Activated naive CD8-positive, alpha-beta T cell treated with anti-CD3 and anti-CD28 coated beads, Interleukin-2, amount 10 ng/mL, durations not matched to agents 7 days and 5 days (primary cell): ENCODE measurements around the gene TP53RK. TPM values are rescaled to one million over a fixed set of nuclear protein-coding genes. Genes with fewer than 3 reads are reported as not detected.

Experiments used
- ATAC-seq: fragments of 150-1000 bp; cut with Tn5 transposase; one replicate; pipeline ENCODE4 v1.10.0; 2021; ENCODE audit warnings: low read depth, moderate library complexity
- POLR2A ChIA-PET: fragments of 350-600 bp; sonication (Branson Sonifier 250); formaldehyde crosslinking; loops from one replicate; lab custom pipeline; 2021; ENCODE audit warnings: antibody characterized with exemption; lab: Charles Lee
- DNase-seq: peaks from one replicate; pipeline ENCODE4 v3.0.0; 2021
- H3K27ac Mint-ChIP-seq: one replicate; pipeline ENCODE4 v1.8.0; 2022; ENCODE audit warnings: mild to moderate bottlenecking, mixed read lengths
- H3K27me3 Mint-ChIP-seq: one replicate; pipeline ENCODE4 v1.8.0; 2022; ENCODE audit warnings: mild to moderate bottlenecking, moderate library complexity, mixed read lengths
- H3K36me3 Mint-ChIP-seq: one replicate; pipeline ENCODE4 v1.8.0; 2021; ENCODE audit warnings: mild to moderate bottlenecking, mixed read lengths
- H3K4me1 Mint-ChIP-seq: one replicate; pipeline ENCODE4 v1.8.0; 2021; ENCODE audit warnings: mixed read lengths
- H3K4me3 Mint-ChIP-seq: one replicate; pipeline ENCODE4 v1.8.0; 2022; ENCODE audit warnings: mild to moderate bottlenecking, moderate library complexity, mixed read lengths
- H3K9me3 Mint-ChIP-seq: one replicate; pipeline ENCODE4 v1.8.0; 2021; ENCODE audit warnings: mixed read lengths
- total RNA-seq, 2 experiments: library from RNA; stranded (reverse); gene quantifications; one replicate each; pipeline ENCODE4 v1.2.3, GENCODE V29; 2021

Gene TP53RK
- total RNA-seq, 2 experiments from 2014 or later, result 17.3 to 18.4 TPM

- no peaks in the 10 kb centered on the region for H3K9me3 Mint-ChIP-seq
- no peaks in the 10 kb centered on the region for H3K4me1 Mint-ChIP-seq
- peak overlapping the region; percentile 37 for H3K27ac Mint-ChIP-seq
- H3K27me3 Mint-ChIP-seq, result peaks cover 19% of the 10 kb centered on the region
- H3K36me3 Mint-ChIP-seq, result no peaks in the 10 kb centered on the region
- POLR2A ChIA-PET, result no interaction called here
- no peak for DNase-seq
- no peak overlapping the region for H3K4me3 Mint-ChIP-seq
- ATAC-seq, result no peak
These were observed 47.8 kb downstream of the TP53RK start for GRCh38 chr20:46641424-46641823.

- peaks cover 2% of the 10 kb centered on the region for H3K4me1 Mint-ChIP-seq
- DNase-seq (no peak), ATAC-seq (no peak)
- no peaks in the 10 kb centered on the region for H3K9me3 Mint-ChIP-seq
- POLR2A ChIA-PET, result no interaction called here
- H3K27me3 Mint-ChIP-seq, result peaks cover 15% of the 10 kb centered on the region
- H3K4me3 Mint-ChIP-seq, result no peak overlapping the region
- H3K27ac Mint-ChIP-seq, result peak overlapping the region; percentile 37
- H3K36me3 Mint-ChIP-seq, result no peaks in the 10 kb centered on the region
These were observed 48.5 kb downstream of the TP53RK start for GRCh38 chr20:46640536-46641311.

GRCh38 chr20:46640044-46640443, 49.2 kb downstream of the TP53RK start:
- Mint-ChIP-seq H3K27ac (no peak overlapping the region), H3K9me3 (no peaks in the 10 kb centered on the region), H3K36me3 (no peaks in the 10 kb centered on the region), H3K4me3 (no peak overlapping the region), H3K27me3 (peaks cover 13% of the 10 kb centered on the region), H3K4me1 (peaks cover 3% of the 10 kb centered on the region)
- POLR2A ChIA-PET, result no interaction called here
- ATAC-seq (no peak), DNase-seq (no peak)

GRCh38 chr20:46639587-46639986, 49.7 kb downstream of the TP53RK start:
- H3K4me3 Mint-ChIP-seq, result no peak overlapping the region
- H3K27me3 Mint-ChIP-seq, result peaks cover 12% of the 10 kb centered on the region
- no peaks in the 10 kb centered on the region for H3K36me3 Mint-ChIP-seq
- H3K9me3 Mint-ChIP-seq, result no peaks in the 10 kb centered on the region
- no peak for DNase-seq
- no peak for ATAC-seq
- no peak overlapping the region for H3K27ac Mint-ChIP-seq
- POLR2A ChIA-PET, result no interaction called here
- H3K4me1 Mint-ChIP-seq, result peaks cover 3% of the 10 kb centered on the region

- peaks cover 3% of the 10 kb centered on the region for H3K4me1 Mint-ChIP-seq
These were observed 50.4 kb downstream of the TP53RK start for GRCh38 chr20:46638898-46639274.

GRCh38 chr20:46638134-46638897, 50.9 kb downstream of the TP53RK start:
- H3K4me1 Mint-ChIP-seq, result peaks cover 3% of the 10 kb centered on the region
- H3K27ac Mint-ChIP-seq, result no peak overlapping the region
- no peaks in the 10 kb centered on the region for H3K9me3 Mint-ChIP-seq
- peaks cover 12% of the 10 kb centered on the region for H3K27me3 Mint-ChIP-seq
- H3K36me3 Mint-ChIP-seq, result no peaks in the 10 kb centered on the region
- no peak for DNase-seq
- ATAC-seq, result no peak
- H3K4me3 Mint-ChIP-seq, result no peak overlapping the region
- POLR2A ChIA-PET, result no interaction called here

More at GRCh38 chr20:46638898-46639274, 50.4 kb downstream of the TP53RK start:
- Mint-ChIP-seq H3K36me3 (no peaks in the 10 kb centered on the region), H3K4me3 (no peak overlapping the region), H3K27me3 (peaks cover 12% of the 10 kb centered on the region), H3K9me3 (no peaks in the 10 kb centered on the region), H3K27ac (no peak overlapping the region)
- POLR2A ChIA-PET, result no interaction called here
- DNase-seq (no peak), ATAC-seq (no peak)

- no peak overlapping the region for H3K4me3 Mint-ChIP-seq
These were observed 51.7 kb downstream of the TP53RK start for GRCh38 chr20:46637427-46638133.

GRCh38 chr20:46637020-46637419, 52.2 kb downstream of the TP53RK start:
- POLR2A ChIA-PET, result interaction anchor here (0.6 kb wide), 1 partner anchor 1797 kb away, joined by 7 read pairs; no protein-coding TSS in a partner anchor
- peaks cover 9% of the 10 kb centered on the region for H3K27me3 Mint-ChIP-seq
- H3K4me1 Mint-ChIP-seq, result peaks cover 3% of the 10 kb centered on the region
- H3K36me3 Mint-ChIP-seq, result no peaks in the 10 kb centered on the region
- H3K27ac Mint-ChIP-seq, result no peak overlapping the region
- ATAC-seq, result no peak
- no peak for DNase-seq
- H3K4me3 Mint-ChIP-seq, result no peak overlapping the region
- no peaks in the 10 kb centered on the region for H3K9me3 Mint-ChIP-seq

More at GRCh38 chr20:46637427-46638133, 51.7 kb downstream of the TP53RK start:
- no peaks in the 10 kb centered on the region for H3K9me3 Mint-ChIP-seq
- H3K27ac Mint-ChIP-seq, result no peak overlapping the region
- H3K36me3 Mint-ChIP-seq, result no peaks in the 10 kb centered on the region
- POLR2A ChIA-PET, result interaction anchor here (0.6 kb wide), 1 partner anchor 1798 kb away, joined by 7 read pairs; no protein-coding TSS in a partner anchor
- peaks cover 9% of the 10 kb centered on the region for H3K27me3 Mint-ChIP-seq
- no peak for ATAC-seq
- DNase-seq, result no peak
- peaks cover 3% of the 10 kb centered on the region for H3K4me1 Mint-ChIP-seq

- Mint-ChIP-seq H3K9me3 (no peaks in the 10 kb centered on the region), H3K27ac (no peak overlapping the region), H3K4me1 (peaks cover 6% of the 10 kb centered on the region), H3K36me3 (no peaks in the 10 kb centered on the region), H3K27me3 (peaks cover 9% of the 10 kb centered on the region), H3K4me3 (no peak overlapping the region)
- POLR2A ChIA-PET, result interaction anchor here (0.6 kb wide), 1 partner anchor 1797 kb away, joined by 7 read pairs; no protein-coding TSS in a partner anchor
- DNase-seq (no peak), ATAC-seq (no peak)
These were observed 52.7 kb downstream of the TP53RK start for GRCh38 chr20:46636514-46636913.

GRCh38 chr20:46635514-46636136, 53.6 kb downstream of the TP53RK start:
- no peaks in the 10 kb centered on the region for H3K9me3 Mint-ChIP-seq
- no peak overlapping the region for H3K27ac Mint-ChIP-seq
- H3K27me3 Mint-ChIP-seq, result peaks cover 6% of the 10 kb centered on the region
- H3K4me1 Mint-ChIP-seq, result peaks cover 12% of the 10 kb centered on the region
- H3K4me3 Mint-ChIP-seq, result no peak overlapping the region
- POLR2A ChIA-PET, result no interaction called here
- no peaks in the 10 kb centered on the region for H3K36me3 Mint-ChIP-seq
- ATAC-seq (no peak), DNase-seq (no peak)

- Mint-ChIP-seq H3K36me3 (peaks cover 3% of the 10 kb centered on the region), H3K4me3 (no peak overlapping the region), H3K27ac (no peak overlapping the region), H3K27me3 (peaks cover 10% of the 10 kb centered on the region), H3K9me3 (peaks cover 3% of the 10 kb centered on the region), H3K4me1 (peaks cover 16% of the 10 kb centered on the region)
- DNase-seq (no peak), ATAC-seq (no peak)
- POLR2A ChIA-PET, result interaction anchor here (0.5 kb wide), 1 partner anchor 186 kb away, joined by 3 read pairs; no protein-coding TSS in a partner anchor
These were observed 54.7 kb downstream of the TP53RK start for GRCh38 chr20:46634528-46634927.
